CD4-positive, alpha-beta T cell treated with Interferon gamma for 1 hour (primary cell): ENCODE data around the gene AMZ1.

Source experiments
- DNase-seq: peaks from one replicate; pipeline ENCODE4 v3.0.0-alpha.2; 2020

Gene AMZ1

GRCh38 chr7:2757361-2757903, 69.4 kb downstream of the AMZ1 start:
- no peak for DNase-seq

GRCh38 chr7:2757904-2758672, 70.1 kb downstream of the AMZ1 start:
- DNase-seq: peak; percentile 64

DNA sequence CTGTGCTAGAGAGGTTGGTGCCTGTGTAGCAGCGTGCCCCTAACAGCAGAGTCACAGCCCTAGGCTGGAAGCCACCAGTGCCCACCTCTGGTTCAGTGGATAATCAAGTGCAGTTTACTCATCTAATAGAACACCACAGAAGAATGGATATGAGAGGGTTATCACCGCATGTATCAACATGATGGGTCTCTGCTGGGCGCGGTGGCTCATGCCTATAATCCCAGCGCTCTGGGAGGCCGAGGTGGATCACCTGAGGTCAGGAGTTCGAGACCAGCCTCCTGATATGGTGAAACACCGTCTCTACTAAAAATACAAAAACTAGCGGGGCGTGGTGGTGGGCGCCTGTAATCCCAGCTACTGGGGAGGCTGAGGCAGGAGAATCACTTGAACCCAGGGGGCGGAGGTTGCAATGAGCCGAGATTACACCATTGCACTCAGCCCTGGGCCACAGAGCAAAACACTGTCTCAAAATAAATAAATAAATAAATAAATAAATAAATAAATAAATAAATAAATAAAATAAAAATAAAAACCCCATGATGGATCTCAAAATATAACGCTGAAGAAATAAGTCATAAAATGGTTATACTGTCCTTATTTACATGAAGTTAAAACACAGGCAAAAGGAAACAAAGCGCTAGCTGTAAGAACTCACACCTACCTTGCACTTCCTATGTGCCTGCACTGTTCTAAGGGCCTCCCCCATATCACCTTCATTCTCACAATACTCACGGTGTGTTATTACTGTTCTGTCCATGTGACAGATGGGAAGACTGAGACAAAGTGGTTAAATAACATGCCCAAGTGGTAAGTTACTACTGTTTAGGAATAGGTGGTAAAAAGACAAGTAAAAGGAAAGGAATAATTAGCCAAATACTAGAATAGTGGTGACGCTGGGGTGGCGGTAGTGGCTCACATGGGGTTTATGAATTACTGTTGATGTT, 70.9 kb downstream of the AMZ1 start:
- no peak for DNase-seq

DNA sequence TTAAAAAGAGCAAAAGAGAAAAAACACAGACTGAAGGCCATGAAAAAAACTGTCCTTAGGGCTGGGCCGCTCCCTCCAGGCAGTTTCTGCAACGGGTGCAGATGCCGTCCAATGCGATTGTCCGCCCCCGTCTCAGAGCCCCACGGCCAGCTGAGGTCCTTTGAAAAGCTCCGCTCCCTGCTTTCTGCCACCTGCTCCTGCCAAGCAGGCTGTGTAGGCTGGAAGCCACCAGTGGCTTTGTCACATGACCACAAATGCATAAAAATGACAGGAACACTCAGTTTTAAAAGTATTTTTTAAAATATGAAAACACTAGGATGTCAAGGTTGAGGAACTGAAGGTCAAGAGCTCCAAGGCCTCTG, 71.7 kb downstream of the AMZ1 start:
- DNase-seq: no peak

- DNase-seq: peak; percentile 29
Measured at GRCh38 chr7:2760098-2760889, 72.3 kb downstream of the AMZ1 start.

GRCh38 chr7:2761131-2761624, 73.2 kb downstream of the AMZ1 start:
- DNase-seq: no peak

DNA sequence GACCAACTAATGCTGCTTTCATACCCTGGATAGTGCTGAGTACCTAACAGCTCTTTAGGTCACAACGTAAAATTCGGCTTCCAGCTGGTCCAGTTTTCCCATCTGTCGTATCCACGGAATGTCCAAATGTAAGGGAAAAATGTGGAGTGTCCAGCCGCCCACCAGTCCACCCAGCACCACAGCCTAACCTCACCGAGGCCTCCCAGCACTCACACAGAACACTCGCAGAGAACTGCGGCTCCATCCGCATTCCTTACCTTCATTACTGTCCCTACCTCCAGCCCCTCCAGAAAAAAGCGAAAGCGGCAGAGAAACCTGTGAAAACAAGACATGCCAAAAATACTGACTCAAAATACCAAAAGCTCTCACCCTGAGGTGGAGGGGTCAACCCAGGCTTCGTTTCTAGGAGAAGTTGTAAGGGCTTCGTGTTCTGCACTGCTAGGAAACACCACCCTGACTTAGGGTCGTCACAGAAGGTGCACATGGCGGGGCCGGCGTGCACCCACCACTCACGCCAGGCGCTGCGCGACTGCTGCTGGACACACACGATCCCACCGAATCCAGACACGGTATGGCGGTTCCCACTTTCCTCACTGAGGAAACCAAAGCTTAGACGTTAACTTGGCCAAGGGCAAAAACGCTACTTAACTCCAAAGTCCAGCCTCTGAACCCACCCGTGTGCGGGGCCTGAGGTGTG, 73.9 kb downstream of the AMZ1 start:
- no peak for DNase-seq

DNA sequence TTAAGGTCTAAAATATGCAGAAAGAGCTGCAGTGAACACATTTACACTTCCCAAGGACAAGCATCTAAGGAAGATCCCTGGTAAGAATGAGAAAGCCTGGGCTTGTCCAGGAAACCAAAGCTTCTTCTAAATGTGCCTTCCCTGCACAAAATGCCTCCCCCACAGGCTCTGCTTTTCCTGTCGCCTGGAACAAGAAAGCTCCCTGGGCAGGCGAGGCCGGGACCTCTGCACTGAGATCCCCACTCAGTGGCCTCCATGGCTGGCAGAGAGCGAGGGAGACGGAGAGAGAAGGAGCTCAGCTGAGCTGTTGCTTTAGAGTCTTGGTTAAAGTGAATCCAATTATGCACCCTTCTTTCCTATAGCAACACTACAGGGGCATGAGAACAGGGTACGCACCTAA, 75.6 kb downstream of the AMZ1 start:
- DNase-seq: no peak

- DNase-seq: no peak
Measured at GRCh38 chr7:2764621-2765020, 76.6 kb downstream of the AMZ1 start.
